22Rv1 (cell line): Measurements from ENCODE around the gene DAAM1.

Experiments used
- CTCF ChIP-seq: fragments of 450-650 bp; IDR thresholded peaks from 2 replicates; pipeline ENCODE4 v1.5.1; 2017; ENCODE audit warnings: mild to moderate bottlenecking
- ZFX ChIP-seq: fragments of 450-650 bp; IDR thresholded peaks from 2 replicates; pipeline ENCODE4 v1.6.1; 2017; ENCODE audit warnings: antibody characterized with exemption, borderline replicate concordance

DNA sequence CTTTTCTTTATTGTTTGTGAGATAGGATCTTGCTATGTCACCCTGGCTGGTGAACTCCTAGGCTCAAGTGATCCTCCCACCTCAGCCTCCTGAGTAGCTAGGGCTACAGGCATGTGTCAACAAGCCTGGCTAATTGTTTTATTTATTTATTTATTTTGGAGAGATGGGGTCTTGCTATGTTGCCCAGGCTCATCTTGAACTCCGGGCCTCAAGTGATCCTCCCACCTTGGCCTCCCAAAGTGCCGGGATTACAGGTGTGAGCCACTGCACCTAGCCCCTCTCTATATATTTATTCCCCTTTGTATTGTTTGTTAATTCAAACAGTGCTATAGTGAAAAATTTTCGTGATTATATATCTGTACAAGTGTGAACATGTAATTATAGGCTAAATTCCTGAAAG lies 123.3 kb downstream of the DAAM1 start:
- TF ChIP-seq CTCF = no peak
- no peak for TF ChIP-seq ZFX
